GM12891 (cell line): ENCODE measurements around the gene SLCO3A1.

Experiments
- PAX5 ChIP-seq: IDR thresholded peaks from 2 replicates; pipeline ENCODE4 v1.6.1; 2011; ENCODE audit warnings: low read length, moderate library complexity, mild to moderate bottlenecking; ENCODE audit not compliant: insufficient read depth, severe bottlenecking
- POLR2A ChIP-seq: IDR thresholded peaks from 2 replicates; pipeline ENCODE4 v1.6.1; 2011; ENCODE audit warnings: low read depth, low read length, control low read depth
- POLR2AphosphoS5 ChIP-seq: IDR thresholded peaks from 2 replicates; pipeline ENCODE4 v1.6.1; 2011; ENCODE audit warnings: low read depth, low read length, control low read depth
- POU2F2 ChIP-seq: IDR thresholded peaks from 2 replicates; pipeline ENCODE4 v1.6.1; 2011; ENCODE audit warnings: low read depth, mild to moderate bottlenecking, control low read depth, low read length, moderate library complexity
- SPI1 ChIP-seq: IDR thresholded peaks from 2 replicates; pipeline ENCODE4 v1.6.1; 2011; ENCODE audit warnings: low read depth, low read length, control low read depth
- TAF1 ChIP-seq: IDR thresholded peaks from 2 replicates; pipeline ENCODE4 v1.6.1; 2011; ENCODE audit warnings: low read depth, low read length, control low read depth

GRCh38 chr15:91981821-91982800 lies 128.6 kb downstream of the SLCO3A1 start:
- TF ChIP-seq TAF1 (no peak), POLR2AphosphoS5 (no peak), POLR2A (no peak), POU2F2 (no peak), SPI1 (no peak), PAX5 (no peak)
